Natural killer cell (primary cell): Measurements from ENCODE around the gene WASF2. TPM values are rescaled to one million over a fixed set of nuclear protein-coding genes. Genes with fewer than 3 reads are reported as not detected.
A peak's percentile ranks its signal among the peaks of the same experiment; 100 is the strongest.

Source experiments
- ATAC-seq, 3 donors: fragments of 150-1000 bp in 2 of 3; fragments of 200-7000 bp in 1 of 3; cut with Tn5 transposase; 1 replicate in 1 of 3; 2 replicates in 2 of 3; pipeline ENCODE4 v1.10.0; 2021; ENCODE audit warnings: mild to moderate bottlenecking in 2 of 3, moderate library complexity in 2 of 3
- DNase-seq, 2 donors: peaks; one replicate each; pipeline versions ENCODE4 v3.0.0 to v3.0.0-alpha.2; 2013 to 2021; ENCODE audit warnings: mixed read lengths in 1 of 2
- H3K27ac ChIP-seq: one replicate; pipeline ENCODE4 v1.5.1; 2013; ENCODE audit warnings: mild to moderate bottlenecking, low read length
- H3K27me3 ChIP-seq: one replicate; pipeline ENCODE4 v1.6.1; 2013; ENCODE audit warnings: low read length; ENCODE audit not compliant: control insufficient read depth, insufficient read depth
- H3K36me3 ChIP-seq: one replicate; pipeline ENCODE4 v1.6.1; 2013; ENCODE audit warnings: low read length; ENCODE audit not compliant: control insufficient read depth, insufficient read depth
- H3K4me1 ChIP-seq: one replicate; pipeline ENCODE4 v1.6.1; 2013; ENCODE audit warnings: low read length; ENCODE audit not compliant: control insufficient read depth, insufficient read depth
- H3K4me3 ChIP-seq: one replicate; pipeline ENCODE4 v1.5.1; 2013; ENCODE audit warnings: low read length
- H3K9me3 ChIP-seq: one replicate; pipeline ENCODE4 v1.6.1; 2013; ENCODE audit warnings: low read length; ENCODE audit not compliant: control insufficient read depth, insufficient read depth
- H3K27ac Mint-ChIP-seq, 2 donors: one replicate each; pipeline ENCODE4 v1.8.0; 2022; ENCODE audit warnings: mild to moderate bottlenecking in 2 of 2, mixed read lengths in 2 of 2, moderate library complexity in 1 of 2
- H3K27me3 Mint-ChIP-seq, 2 donors: one replicate each; pipeline ENCODE4 v1.8.0; 2022; ENCODE audit warnings: low read depth in 2 of 2, mixed read lengths in 2 of 2
- H3K36me3 Mint-ChIP-seq: one replicate; pipeline ENCODE4 v1.8.0; 2022; ENCODE audit warnings: mixed read lengths
- H3K4me1 Mint-ChIP-seq, 2 donors: one replicate each; pipeline ENCODE4 v1.8.0; 2022; ENCODE audit warnings: mixed read lengths in 2 of 2
- H3K4me3 Mint-ChIP-seq: one replicate; pipeline ENCODE4 v1.8.0; 2022; ENCODE audit warnings: mild to moderate bottlenecking, moderate library complexity, mixed read lengths
- H3K9me3 Mint-ChIP-seq, 2 donors: one replicate each; pipeline ENCODE4 v1.8.0; 2022; ENCODE audit warnings: mixed read lengths in 2 of 2
- WGBS: methylation state at CpG from one replicate; pipeline ENCODE4 v1.1.7; 2013; ENCODE audit warnings: missing lambda C conversion rate; ENCODE audit not compliant: insufficient coverage; 5-methylcytosine and 5-hydroxymethylcytosine counted together
- intact Hi-C: fragments of 100-400 bp; cut with micrococcal nuclease; formaldehyde crosslinking; loops from one replicate; pipeline ENCODE4 v1.14.2; 2022
- total RNA-seq, 4 donors: library from RNA; stranded (reverse); fragments of 120-200 nt in 1 of 4; gene quantifications; one replicate each; pipeline versions ENCODE4 v1.2.3 to v1.2.4, GENCODE V29; 2013 to 2022
- TF ChIP-seq, protein P1 (sequence below): fragments of 200-600 bp; IDR thresholded peaks from one replicate; pipeline ENCODE4 v1.8.0; 2022; ENCODE audit warnings: antibody characterized with exemption

WASF2 gene
- total RNA-seq, 3 donors from 2014 or later (not counting 1 experiment from before 2014, with no cell fraction given): 137 to 153 (median 143) TPM

GRCh38 chr1:27356619-27357280, 133.2 kb downstream of the WASF2 start:
- Mint-ChIP-seq H3K9me3 (no peaks in the 10 kb centered on the region), H3K27me3 (no peaks in the 10 kb centered on the region), H3K4me1 (peaks cover 25 to 41% of the 10 kb centered on the region in 2 donors), H3K36me3 (no peaks in the 10 kb centered on the region), H3K4me3 (peak overlapping the region; percentile 77), H3K27ac (peak overlapping the region; percentile 78 to 84)
- intact Hi-C loops: loop anchor here (1.0 to 2.0 kb wide), 3 partner anchors 14 to 34 kb away; partner anchors contain the start of genes SYTL1 and TMEM222
- 75% methylated on average over 37 of the region's 37 CpGs for WGBS
- Histone ChIP-seq H3K4me3 (peak overlapping the region; percentile 61), H3K27me3 (no peaks in the 10 kb centered on the region), H3K9me3 (no peaks in the 10 kb centered on the region), H3K36me3 (peaks cover 5% of the 10 kb centered on the region), H3K4me1 (peaks cover 50% of the 10 kb centered on the region), H3K27ac (peak overlapping the region; percentile 74)
- ATAC-seq (peak; percentile 58 to 81 (median 67)), DNase-seq (peak; percentile 42 to 63)
- TF ChIP-seq, protein P1, sequence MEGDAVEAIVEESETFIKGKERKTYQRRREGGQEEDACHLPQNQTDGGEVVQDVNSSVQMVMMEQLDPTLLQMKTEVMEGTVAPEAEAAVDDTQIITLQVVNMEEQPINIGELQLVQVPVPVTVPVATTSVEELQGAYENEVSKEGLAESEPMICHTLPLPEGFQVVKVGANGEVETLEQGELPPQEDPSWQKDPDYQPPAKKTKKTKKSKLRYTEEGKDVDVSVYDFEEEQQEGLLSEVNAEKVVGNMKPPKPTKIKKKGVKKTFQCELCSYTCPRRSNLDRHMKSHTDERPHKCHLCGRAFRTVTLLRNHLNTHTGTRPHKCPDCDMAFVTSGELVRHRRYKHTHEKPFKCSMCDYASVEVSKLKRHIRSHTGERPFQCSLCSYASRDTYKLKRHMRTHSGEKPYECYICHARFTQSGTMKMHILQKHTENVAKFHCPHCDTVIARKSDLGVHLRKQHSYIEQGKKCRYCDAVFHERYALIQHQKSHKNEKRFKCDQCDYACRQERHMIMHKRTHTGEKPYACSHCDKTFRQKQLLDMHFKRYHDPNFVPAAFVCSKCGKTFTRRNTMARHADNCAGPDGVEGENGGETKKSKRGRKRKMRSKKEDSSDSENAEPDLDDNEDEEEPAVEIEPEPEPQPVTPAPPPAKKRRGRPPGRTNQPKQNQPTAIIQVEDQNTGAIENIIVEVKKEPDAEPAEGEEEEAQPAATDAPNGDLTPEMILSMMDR: no peak

- DNase-seq (no peak), ATAC-seq (no peak)
- Histone ChIP-seq H3K27ac (peak overlapping the region; percentile 74), H3K4me1 (peaks cover 50% of the 10 kb centered on the region), H3K4me3 (peak overlapping the region; percentile 4), H3K27me3 (no peaks in the 10 kb centered on the region), H3K9me3 (no peaks in the 10 kb centered on the region), H3K36me3 (peaks cover 10% of the 10 kb centered on the region)
- H3K27me3 Mint-ChIP-seq: no peaks in the 10 kb centered on the region
- TF ChIP-seq, protein P1: no peak
- no peaks in the 10 kb centered on the region for H3K36me3 Mint-ChIP-seq
- intact Hi-C loops: loop anchor here (1.0 to 2.0 kb wide), 3 partner anchors 14 to 33 kb away; partner anchors contain the start of genes SYTL1 and TMEM222
- H3K9me3 Mint-ChIP-seq: no peaks in the 10 kb centered on the region
- peak overlapping the region; percentile 68 for H3K4me3 Mint-ChIP-seq
- WGBS: 83% methylated on average over 13 of the region's 13 CpGs
- peak overlapping the region; percentile 78 to 84 for H3K27ac Mint-ChIP-seq
- H3K4me1 Mint-ChIP-seq: peaks cover 25 to 41% of the 10 kb centered on the region in 2 donors
Measured at GRCh38 chr1:27356277-27356618, 133.7 kb downstream of the WASF2 start.

DNA sequence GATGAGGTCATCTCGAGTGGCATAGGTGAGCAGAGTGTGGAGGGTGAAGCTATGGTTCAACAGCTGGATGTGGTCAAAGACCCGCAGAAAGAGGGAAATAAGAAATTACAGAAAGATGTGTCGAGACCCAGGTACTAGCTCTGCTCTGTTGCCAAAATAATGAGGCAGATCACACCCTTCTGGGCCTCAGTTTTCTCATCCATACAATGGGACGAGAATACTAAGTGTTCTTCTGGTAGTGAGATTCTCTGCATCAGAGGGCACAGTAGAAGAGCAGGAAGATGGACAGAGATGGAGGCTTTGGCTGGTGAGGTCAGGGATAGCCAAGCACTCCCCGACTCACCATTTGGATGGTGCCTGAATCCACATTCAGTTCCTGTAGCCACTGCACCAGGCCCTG, 134.3 kb downstream of the WASF2 start:
- Mint-ChIP-seq H3K4me3 (peak overlapping the region; percentile 47), H3K36me3 (no peaks in the 10 kb centered on the region), H3K27ac (peak overlapping the region; percentile 78 to 84), H3K27me3 (no peaks in the 10 kb centered on the region), H3K9me3 (no peaks in the 10 kb centered on the region), H3K4me1 (peaks cover 25 to 38% of the 10 kb centered on the region in 2 donors)
- no peak for ATAC-seq
- Histone ChIP-seq H3K27ac (peak overlapping the region; percentile 74), H3K4me3 (no peak overlapping the region), H3K9me3 (no peaks in the 10 kb centered on the region), H3K27me3 (no peaks in the 10 kb centered on the region), H3K4me1 (peaks cover 49% of the 10 kb centered on the region), H3K36me3 (peaks cover 15% of the 10 kb centered on the region)
- no peak for DNase-seq
- whole genome bisulfite sequencing: 63% methylated on average over 5 of the region's 5 CpGs
- TF ChIP-seq, protein P1: no peak
- intact Hi-C loops: loop anchor here (1.0 to 2.0 kb wide), 3 partner anchors 13 to 33 kb away; partner anchors contain the start of genes SYTL1 and TMEM222

Other genes starting within 250 kb of the WASF2 start
- gene TMEM222, start 168.0 kb downstream of the WASF2 start, total RNA-seq: 10 to 100 TPM; 34.9 to 41.2 (median 37.3) TPM
- 100 to 1,000 TPM; 244 to 312 (median 273) TPM for gene SYTL1, start 148.1 kb downstream of the WASF2 start, total RNA-seq
- gene MAP3K6, start 123.2 kb downstream of the WASF2 start, total RNA-seq: 10 to 100 TPM in 2 of 3 donors, 1 to 10 TPM in 1; 8.2 to 15.1 (median 12.1) TPM
- gene FCN3, start 115.3 kb downstream of the WASF2 start, total RNA-seq: not detected
- under 1 TPM in 1 of 3 donors, not detected in 2; 0.40 TPM for gene CD164L2, start 106.8 kb downstream of the WASF2 start, total RNA-seq
- under 1 TPM; 0.39 to 0.87 (median 0.60) TPM for gene GPR3, start 97.5 kb downstream of the WASF2 start, total RNA-seq
- gene AHDC1, start 114.0 kb upstream of the WASF2 start, total RNA-seq: 10 to 100 TPM; 39.6 to 67.0 (median 47.0) TPM
- 100 to 1,000 TPM; 353 to 452 (median 362) TPM for gene FGR, start 145.0 kb upstream of the WASF2 start, total RNA-seq
- gene IFI6, start 182.0 kb upstream of the WASF2 start, total RNA-seq: 10 to 100 TPM; 26.7 to 36.0 (median 34.8) TPM
- 10 to 100 TPM; 19.5 to 21.8 (median 19.6) TPM for gene FAM76A, start 235.8 kb upstream of the WASF2 start, total RNA-seq